Measurements from ENCODE around the gene ANGPT4.

Gene ANGPT4

DNA sequence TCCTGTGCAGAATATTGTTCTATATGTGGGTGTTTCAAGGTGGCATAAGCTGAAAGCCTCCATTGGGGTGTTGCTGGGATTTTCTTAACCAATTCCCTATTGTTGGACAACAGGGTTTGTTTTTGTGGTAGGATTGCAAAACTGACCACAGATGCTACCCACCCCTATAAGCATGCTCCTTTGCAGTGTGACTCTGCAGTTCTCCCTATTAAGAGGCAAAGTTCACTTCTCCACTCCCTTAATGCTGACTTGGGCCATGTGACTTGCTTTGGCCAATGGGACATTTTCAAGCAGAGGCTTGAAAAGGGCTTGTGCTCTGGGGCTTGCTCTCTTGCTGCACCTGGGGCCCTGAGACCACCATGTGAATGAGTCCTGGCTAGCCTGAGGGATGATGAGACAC, 8.5 kb upstream of the ANGPT4 start:
- H3K36me3 ChIP-seq (ENCODE audit: low read length), result no peaks in the 10 kb centered on the region
- H3K27me3 ChIP-seq (ENCODE audit: low read length), result no peaks in the 10 kb centered on the region
- H3K4me3 ChIP-seq (ENCODE audit: insufficient read depth, low read length, poor library complexity, severe bottlenecking), result no peak overlapping the region
- TF ChIP-seq, protein P1, sequence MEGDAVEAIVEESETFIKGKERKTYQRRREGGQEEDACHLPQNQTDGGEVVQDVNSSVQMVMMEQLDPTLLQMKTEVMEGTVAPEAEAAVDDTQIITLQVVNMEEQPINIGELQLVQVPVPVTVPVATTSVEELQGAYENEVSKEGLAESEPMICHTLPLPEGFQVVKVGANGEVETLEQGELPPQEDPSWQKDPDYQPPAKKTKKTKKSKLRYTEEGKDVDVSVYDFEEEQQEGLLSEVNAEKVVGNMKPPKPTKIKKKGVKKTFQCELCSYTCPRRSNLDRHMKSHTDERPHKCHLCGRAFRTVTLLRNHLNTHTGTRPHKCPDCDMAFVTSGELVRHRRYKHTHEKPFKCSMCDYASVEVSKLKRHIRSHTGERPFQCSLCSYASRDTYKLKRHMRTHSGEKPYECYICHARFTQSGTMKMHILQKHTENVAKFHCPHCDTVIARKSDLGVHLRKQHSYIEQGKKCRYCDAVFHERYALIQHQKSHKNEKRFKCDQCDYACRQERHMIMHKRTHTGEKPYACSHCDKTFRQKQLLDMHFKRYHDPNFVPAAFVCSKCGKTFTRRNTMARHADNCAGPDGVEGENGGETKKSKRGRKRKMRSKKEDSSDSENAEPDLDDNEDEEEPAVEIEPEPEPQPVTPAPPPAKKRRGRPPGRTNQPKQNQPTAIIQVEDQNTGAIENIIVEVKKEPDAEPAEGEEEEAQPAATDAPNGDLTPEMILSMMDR (IDR thresholded peaks at IDR 0.05; ENCODE audit: insufficient read depth, low read length, poor library complexity, severe bottlenecking), result no peak
- no peak for TF ChIP-seq EZH2phosphoT487 (conservative IDR thresholded peaks at IDR 0.05; ENCODE audit: low read length)
- H3K9me2 ChIP-seq (replicated peaks; ENCODE audit: insufficient read depth, low read length), result no peaks in the 10 kb centered on the region
- no peaks in the 10 kb centered on the region for H4K20me1 ChIP-seq (ENCODE audit: low read depth, low read length)
- no peak overlapping the region for H3K4me2 ChIP-seq (ENCODE audit: low read depth, low read length, poor library complexity, severe bottlenecking)
- H2AFZ ChIP-seq (ENCODE audit: low read depth, low read length, severe bottlenecking), result no peak overlapping the region
- no peaks in the 10 kb centered on the region for H3K79me2 ChIP-seq (ENCODE audit: insufficient read depth, low read length)
- no peaks in the 10 kb centered on the region for H3K9me3 ChIP-seq (ENCODE audit: insufficient read depth, low read length)
- H3K27ac ChIP-seq (ENCODE audit: low read depth, low read length), result no peak overlapping the region
- H3F3A ChIP-seq (ENCODE audit: insufficient read depth), result no peaks in the 10 kb centered on the region
- H3K9ac ChIP-seq (ENCODE audit: low read length), result no peak overlapping the region

DNA sequence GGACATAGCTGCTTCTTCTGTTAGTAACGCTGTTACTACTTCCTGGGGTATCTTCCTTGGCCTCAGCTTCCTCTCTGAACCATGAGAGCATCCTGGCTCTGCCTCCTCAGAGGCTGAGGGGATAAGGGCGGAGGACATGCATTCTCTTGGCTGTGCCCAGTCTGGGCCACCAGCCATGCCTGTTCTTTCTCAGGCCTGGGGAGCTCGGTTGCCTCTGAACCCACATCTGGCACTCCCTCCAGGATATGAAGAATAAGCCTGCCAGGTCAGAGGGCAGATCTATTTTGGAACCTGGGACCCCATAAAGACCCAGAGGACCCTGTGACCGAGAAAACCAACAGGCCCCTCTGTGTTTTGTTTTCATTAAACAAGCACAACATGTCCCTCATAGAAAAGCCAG, 6.6 kb upstream of the ANGPT4 start:
- H2AFZ ChIP-seq (ENCODE audit: low read depth, low read length, severe bottlenecking), result no peak overlapping the region
- H3K9me2 ChIP-seq (replicated peaks; ENCODE audit: insufficient read depth, low read length), result no peaks in the 10 kb centered on the region
- H3K27me3 ChIP-seq (ENCODE audit: low read length), result no peaks in the 10 kb centered on the region
- no peak overlapping the region for H3K4me3 ChIP-seq (ENCODE audit: insufficient read depth, low read length, poor library complexity, severe bottlenecking)
- no peaks in the 10 kb centered on the region for H3K9me3 ChIP-seq (ENCODE audit: insufficient read depth, low read length)
- TF ChIP-seq, protein P1 (IDR thresholded peaks at IDR 0.05; ENCODE audit: insufficient read depth, low read length, poor library complexity, severe bottlenecking), result no peak
- TF ChIP-seq EZH2phosphoT487 (conservative IDR thresholded peaks at IDR 0.05; ENCODE audit: low read length), result no peak
- H3K36me3 ChIP-seq (ENCODE audit: low read length), result no peaks in the 10 kb centered on the region
- H3F3A ChIP-seq (ENCODE audit: insufficient read depth), result no peaks in the 10 kb centered on the region
- no peak overlapping the region for H3K4me2 ChIP-seq (ENCODE audit: low read depth, low read length, poor library complexity, severe bottlenecking)
- no peak overlapping the region for H3K9ac ChIP-seq (ENCODE audit: low read length)
- no peaks in the 10 kb centered on the region for H4K20me1 ChIP-seq (ENCODE audit: low read depth, low read length)
- no peak overlapping the region for H3K27ac ChIP-seq (ENCODE audit: low read depth, low read length)
- no peaks in the 10 kb centered on the region for H3K79me2 ChIP-seq (ENCODE audit: insufficient read depth, low read length)

DNA sequence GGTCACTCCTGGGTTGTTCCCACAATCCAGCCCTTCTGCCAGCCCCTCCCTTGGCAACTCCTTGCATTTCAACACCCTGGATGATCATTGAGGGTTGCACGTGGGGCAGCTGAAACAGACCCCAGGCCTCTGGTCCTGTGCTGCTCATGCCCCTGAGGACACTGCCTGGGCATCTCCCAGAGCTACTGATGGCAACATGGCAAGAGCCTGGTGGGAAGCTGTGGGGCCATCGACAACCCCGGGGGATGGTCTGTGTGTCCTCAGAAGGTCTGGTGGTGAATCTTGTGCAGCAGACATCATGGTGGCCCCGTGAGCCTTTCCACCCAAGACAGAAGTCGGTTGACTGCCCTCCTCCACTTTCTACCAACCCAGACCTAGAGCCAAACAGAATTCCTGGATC, 4.9 kb upstream of the ANGPT4 start:
- Histone ChIP-seq H3K4me2 (ENCODE audit: low read depth, low read length, poor library complexity, severe bottlenecking) (no peak overlapping the region), H3K27ac (ENCODE audit: low read depth, low read length) (no peak overlapping the region), H4K20me1 (ENCODE audit: low read depth, low read length) (no peaks in the 10 kb centered on the region), H2AFZ (ENCODE audit: low read depth, low read length, severe bottlenecking) (no peak overlapping the region), H3K79me2 (ENCODE audit: insufficient read depth, low read length) (no peaks in the 10 kb centered on the region), H3K9ac (ENCODE audit: low read length) (no peak overlapping the region), H3K4me3 (ENCODE audit: insufficient read depth, low read length, poor library complexity, severe bottlenecking) (no peak overlapping the region), H3K9me2 (replicated peaks; ENCODE audit: insufficient read depth, low read length) (no peaks in the 10 kb centered on the region), H3K36me3 (ENCODE audit: low read length) (no peaks in the 10 kb centered on the region), H3F3A (ENCODE audit: insufficient read depth) (no peaks in the 10 kb centered on the region), H3K27me3 (ENCODE audit: low read length) (no peaks in the 10 kb centered on the region), H3K9me3 (ENCODE audit: insufficient read depth, low read length) (no peaks in the 10 kb centered on the region)
- no peak for TF ChIP-seq EZH2phosphoT487 (conservative IDR thresholded peaks at IDR 0.05; ENCODE audit: low read length)
- TF ChIP-seq, protein P1 (IDR thresholded peaks at IDR 0.05; ENCODE audit: insufficient read depth, low read length, poor library complexity, severe bottlenecking), result no peak

Data from SU-DHL-6 (cell line).